ENCODE data around the gene TCOF1.

Gene TCOF1

DNA sequence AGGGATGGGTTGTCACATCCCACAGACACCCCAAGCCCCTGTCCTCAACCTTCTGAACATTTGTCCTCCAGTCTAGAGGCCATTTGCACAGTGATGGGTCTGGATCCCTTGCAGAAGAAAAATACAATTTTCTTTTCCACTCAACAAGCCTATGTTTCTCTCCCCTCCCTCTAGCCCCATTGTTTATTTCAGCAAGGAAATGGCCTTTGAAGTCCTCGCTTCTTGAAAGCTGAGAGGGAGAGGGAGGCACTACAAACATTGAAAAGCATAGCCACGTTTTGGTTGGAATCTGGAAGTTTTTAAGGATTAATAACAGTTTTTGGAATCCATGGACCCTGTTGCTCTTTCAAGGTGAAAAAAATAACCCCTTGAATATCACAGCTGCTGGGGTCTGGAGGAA lies 30.8 kb upstream of the TCOF1 start:
- no peak for DNase-seq (ENCODE audit: low read depth)

DNA sequence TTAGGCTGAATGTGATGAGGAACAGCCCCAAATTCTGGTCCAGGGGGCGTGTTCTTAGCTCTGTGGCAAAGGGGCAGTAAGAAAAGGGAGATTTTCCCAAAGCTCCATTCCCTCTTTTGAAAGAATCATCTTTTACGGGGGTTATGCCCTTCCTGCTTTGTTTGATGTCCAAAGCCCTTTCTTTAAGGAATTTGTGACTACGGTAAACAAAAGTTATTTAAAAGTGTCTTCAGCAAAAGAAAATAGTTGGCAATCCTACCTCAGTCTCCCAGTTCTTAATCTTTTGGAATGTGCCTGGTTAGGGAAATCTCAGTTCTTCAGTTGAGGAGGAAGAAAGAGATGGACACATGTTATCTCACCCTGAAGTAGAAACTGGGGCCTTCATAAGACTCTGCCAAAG lies 30.4 kb upstream of the TCOF1 start:
- DNase-seq (ENCODE audit: low read depth): no peak

DNA sequence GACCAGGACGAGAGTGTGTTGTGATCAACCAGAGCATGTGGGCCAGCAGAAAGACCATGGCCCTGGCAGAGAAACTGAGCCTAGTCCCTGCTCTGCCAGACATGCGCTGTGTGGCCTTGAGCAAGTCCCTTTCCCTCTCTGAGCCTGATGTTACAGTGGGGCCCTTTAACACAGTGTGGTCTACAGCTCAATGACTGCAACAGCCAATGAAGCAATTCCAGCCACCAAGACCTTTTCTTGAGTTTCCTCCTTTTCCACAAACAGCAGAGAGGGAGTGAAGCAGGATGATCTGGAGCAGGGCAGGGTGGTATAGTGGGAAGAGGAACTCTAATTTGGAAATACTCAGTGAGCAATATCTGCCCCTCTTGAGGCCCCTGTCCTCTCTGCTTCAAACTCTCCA lies 29.0 kb upstream of the TCOF1 start:
- no peak for DNase-seq (ENCODE audit: low read depth)

DNA sequence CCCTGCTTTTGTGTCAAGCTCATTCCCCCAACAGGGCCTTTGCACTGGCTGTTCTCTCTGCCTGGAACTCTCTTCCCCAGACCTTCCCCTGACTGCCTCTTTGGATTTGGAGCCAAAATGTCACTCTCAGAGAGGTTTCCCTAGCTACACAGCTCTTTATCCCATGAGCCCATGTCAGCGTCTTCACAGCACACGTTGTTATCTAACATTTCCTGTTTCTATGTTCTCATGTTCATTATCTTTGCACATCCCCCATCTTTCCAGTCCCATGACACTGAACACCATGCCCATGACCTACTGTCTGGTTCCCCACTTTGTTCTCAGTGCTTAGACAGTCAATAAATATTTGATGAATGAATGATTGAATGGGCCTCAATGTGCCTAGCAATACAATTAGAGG lies 28.5 kb upstream of the TCOF1 start:
- no peak for DNase-seq (ENCODE audit: low read depth)

DNA sequence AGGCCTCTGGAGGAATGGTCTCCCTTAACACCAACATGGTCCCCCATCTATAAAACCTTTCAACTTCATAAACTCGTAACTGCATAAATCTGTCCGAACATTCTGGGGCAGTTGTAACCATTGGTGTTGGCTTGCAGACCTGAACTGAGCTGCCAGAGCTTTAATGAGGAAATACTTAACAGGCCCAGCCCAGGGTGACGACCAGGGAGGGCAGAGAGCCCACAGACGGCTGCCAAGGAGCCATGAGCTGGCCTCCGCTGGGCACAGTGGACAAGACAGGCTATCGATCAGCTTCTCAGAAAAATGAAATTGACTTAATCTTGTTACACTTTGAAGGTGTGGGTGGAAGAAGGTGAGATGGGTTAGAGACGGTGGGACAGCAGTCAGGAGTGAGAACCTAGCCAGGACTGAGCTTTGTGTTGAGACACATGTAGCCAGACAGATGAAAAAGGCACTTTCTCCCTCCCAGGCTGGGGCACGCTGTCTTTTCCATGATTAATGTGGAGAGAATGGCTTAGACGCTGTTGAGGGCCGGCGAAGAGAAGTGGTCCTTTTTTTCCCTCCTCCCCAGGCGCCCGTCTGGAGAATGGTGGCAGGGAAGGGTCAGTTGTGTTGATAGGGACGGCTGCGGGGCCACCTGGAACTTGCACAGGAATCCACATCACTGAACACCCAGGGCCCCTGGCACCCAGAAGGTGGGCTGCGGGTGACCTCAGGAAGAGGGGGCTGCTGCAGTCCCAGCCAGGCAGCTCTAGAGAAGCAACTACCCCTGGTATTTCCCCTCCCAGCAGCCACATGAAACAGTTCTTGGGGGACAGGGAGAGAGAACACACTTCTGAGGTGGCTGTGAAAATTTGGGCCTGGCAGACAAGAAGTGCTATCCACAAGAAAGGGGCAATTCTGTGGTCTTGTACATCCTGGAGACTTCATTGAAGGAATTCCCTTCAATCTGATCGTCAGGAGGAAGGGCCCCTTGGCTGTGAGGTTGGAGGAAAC lies 27.3 kb upstream of the TCOF1 start:
- DNase-seq (ENCODE audit: low read depth): no peak

DNA sequence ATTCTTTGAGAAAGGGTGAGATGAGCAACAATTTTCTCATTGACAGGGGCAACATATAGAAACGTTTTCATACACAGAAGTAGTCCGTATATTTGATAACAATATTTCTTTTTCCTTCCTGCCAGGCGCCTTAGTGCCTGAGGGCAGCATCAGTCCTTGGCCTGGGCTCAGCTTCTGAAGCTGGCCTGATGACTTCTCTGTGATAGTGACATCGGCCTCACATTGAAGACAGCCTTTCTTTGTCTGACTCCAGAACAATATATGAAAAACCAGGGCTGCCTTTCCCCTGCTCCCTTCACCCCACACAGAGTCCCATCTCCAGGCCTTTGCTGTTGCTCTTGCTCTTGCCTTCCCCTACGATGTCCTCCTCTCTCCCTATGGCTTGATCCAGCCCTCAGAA lies 24.1 kb upstream of the TCOF1 start:
- no peak for DNase-seq (ENCODE audit: low read depth)

DNA sequence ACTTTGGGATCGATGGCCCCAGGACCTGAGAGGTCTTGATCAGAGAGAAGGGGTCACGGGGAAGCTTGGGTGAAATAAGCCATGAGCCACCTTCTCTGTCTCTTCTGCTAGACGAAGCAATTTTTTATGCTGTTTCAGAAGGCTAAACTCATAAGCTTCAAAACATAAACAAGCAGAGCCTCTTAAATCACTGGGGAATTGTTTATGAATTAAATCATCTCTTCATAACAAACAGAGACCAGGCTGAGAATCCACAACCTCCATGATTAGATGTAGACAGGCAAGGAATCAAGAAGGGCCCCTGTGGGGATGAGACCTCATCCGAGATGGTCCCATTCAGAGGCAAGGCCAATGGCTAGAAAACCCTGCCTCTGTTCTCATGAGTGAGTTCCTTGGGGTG lies 21.7 kb upstream of the TCOF1 start:
- DNase-seq (ENCODE audit: low read depth): no peak

GRCh38 chr5:150338546-150338945 lies 19.0 kb upstream of the TCOF1 start:
- no peak for DNase-seq (ENCODE audit: low read depth)

DNA sequence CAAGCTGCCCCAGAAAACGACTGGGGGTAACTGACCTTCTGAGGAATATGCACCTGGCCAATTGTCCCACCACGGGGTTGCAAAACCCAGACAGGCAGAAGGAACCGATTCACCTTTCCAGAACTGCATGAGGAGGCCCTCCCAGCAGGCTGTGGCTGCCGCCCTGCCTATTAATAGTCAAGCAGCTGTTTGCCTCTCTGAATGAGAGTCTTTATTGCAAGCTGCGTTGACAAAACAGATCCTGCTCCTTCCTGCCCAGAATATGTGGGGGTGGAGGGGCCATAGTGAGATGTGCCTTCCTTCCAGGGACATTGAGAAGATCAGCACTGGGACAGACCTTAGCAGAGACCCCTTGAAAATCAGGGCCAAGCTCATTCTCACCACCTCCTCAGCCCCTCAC lies 18.3 kb upstream of the TCOF1 start:
- no peak for DNase-seq (ENCODE audit: low read depth)

DNA sequence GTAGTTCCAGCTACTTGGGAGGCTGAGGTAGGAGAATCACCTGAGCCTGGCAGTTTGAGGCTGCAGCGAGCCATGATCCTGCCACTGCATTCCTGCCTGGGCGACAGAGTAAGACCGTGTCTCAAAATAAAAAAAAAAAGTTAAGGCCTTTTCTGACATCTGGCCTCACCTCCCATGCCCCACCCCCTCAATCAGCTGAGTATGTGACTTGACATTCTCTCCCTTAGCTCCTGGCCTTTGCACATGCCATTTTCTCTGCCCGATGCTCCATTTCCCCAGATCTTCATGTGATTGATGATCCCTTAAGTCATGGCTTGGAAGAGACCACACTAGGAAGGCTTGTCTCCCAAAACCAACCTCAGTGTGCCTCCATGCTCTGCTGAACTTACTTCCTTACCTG lies 17.7 kb upstream of the TCOF1 start:
- no peak for DNase-seq (ENCODE audit: low read depth)

DNA sequence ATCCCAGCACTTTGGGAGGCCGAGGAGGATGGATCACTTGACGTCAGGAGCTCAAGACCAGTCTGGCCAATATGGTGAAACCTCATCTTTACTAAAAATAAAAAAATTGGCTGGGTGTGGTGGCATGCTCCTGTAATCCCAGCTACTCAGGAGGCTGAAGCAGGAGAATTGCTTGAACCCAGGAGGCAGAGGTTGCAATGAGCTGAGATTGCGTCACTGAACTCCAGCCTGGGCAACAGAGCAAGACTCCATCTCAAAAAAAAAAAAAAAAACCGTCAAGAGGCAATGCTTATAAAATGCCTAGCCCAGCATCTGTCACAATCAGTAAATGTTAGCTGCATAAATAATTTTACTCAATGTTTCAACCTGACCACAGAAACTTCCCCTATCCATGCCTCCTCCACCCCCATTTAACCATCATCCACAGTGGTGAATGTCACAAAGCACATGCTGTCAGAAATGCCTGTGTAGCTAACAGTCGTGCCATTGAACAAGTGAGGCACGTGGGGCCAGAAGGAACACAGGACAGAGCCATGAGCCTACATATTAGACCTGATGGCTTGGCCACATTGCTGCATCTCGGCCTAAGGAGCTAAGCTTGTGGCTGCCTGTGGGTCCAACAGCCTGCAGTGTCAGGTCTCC lies 16.8 kb upstream of the TCOF1 start:
- no peak for DNase-seq (ENCODE audit: low read depth)

- DNase-seq (ENCODE audit: low read depth): no peak
Observed at GRCh38 chr5:150341331-150341730, 16.2 kb upstream of the TCOF1 start.

DNA sequence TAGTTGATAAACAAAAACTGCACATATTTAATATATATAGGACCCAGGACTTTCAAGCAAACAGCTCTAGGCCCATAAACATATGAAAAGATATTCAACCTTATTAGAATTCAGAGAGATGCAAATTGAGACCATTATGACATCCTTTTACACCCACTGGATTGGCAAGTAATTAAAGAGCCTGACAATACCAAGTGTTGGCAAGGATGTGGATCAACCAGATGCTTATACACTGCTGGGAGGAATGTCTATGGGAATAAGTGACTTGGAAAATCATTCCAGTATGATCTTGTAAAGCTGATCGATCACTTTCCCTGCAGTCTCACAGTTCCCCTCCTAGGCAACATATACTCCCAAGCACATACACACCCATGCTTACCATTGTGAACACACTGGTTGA lies 15.5 kb upstream of the TCOF1 start:
- DNase-seq (ENCODE audit: low read depth): no peak

DNA sequence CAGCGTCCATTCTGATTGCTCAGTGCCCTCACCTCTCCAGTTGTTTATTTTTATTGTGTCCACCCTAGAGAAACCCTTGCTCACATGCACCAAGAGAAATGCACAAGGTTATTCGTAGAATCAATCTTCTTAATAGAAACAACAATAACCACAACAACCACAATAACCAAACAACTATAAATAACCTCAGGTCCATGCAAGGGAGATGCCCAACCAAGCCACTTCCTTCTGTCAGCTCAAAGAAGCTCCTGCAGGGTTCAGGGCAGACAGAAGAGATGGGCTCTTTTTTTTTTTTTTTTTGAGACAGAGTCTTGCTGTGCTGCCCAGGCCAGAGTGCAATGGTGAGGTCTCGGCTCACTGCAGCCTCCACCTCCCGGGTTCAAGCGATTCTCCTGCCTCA lies 14.9 kb upstream of the TCOF1 start:
- DNase-seq (ENCODE audit: low read depth): no peak

DNA sequence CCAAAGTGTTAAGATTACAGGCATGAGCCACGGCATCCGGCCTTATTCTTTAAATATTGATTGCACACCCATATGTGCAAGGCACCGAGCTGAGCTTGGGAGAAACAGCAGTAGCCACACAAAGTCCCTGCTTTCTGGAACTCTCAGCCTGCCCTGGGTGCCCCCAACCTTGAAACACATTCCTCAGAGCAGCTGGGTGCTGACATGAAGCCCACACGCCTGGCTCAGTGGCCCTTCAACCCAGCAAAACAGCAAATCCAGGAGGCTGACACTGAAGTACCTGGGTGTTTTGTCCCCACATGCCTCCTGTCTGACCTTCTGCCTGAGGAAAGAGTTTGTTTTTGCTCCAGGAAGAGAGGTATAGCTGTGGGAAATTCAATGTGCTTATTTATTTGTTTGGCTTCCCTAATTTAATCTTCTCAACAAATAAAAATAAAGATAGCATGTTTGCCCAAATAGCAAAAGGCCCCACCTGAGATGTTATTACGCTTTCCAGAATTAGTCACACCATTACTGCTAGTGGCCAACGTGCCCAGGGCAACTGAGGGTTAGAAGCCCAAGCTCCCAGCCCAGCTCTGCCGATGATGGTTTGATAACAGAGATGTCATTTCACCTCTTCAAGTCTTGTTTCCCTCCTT lies 13.4 kb upstream of the TCOF1 start:
- DNase-seq (ENCODE audit: low read depth): no peak

- no peak for DNase-seq (ENCODE audit: low read depth)
Observed at GRCh38 chr5:150345716-150346115, 11.8 kb upstream of the TCOF1 start.

DNA sequence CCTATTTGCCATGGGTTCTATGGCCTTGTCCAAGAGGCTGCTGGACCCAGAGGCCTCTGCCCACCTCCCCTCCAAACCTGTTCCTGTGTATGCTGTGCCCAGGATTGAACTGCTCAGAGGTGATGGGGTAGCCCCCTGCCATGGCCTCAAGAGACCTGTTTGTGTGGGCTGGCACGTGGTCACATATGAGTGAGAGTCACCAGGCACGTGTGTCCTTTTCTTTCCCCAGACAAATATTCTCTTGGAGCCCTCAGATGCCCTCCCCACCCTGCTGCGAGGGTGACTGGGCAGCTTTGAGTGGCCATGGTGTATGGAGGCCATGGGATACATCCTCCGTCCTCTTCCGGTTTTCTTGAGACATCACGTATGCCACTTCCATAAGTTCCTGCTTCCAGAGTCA lies 10.9 kb upstream of the TCOF1 start:
- no peak for DNase-seq (ENCODE audit: low read depth)

GRCh38 chr5:150347003-150347402 lies 10.5 kb upstream of the TCOF1 start:
- DNase-seq (ENCODE audit: low read depth): no peak

DNA sequence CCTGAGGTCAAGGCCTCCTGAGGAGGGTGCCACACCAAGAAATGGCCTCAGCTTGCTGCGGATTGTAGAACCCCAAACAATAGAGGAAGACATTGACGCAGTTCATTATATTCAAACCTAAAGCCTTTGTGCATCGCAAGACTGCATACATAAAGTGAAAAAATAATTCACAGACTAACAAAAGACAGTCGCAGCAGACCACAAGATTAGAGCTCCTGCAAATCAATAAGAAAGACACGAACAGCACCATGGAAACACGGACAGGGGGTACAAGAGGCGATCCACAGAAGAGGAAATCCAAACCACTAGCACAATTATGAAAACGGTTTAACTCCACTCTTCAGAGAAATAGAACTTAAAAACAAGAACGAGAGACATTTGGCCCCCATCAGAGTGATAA lies 10.0 kb upstream of the TCOF1 start:
- no peak for DNase-seq (ENCODE audit: low read depth)

GRCh38 chr5:150349681-150350275 lies 7.7 kb upstream of the TCOF1 start:
- no peak for DNase-seq (ENCODE audit: low read depth)

- peak; percentile 55 for DNase-seq (ENCODE audit: low read depth)
Observed at GRCh38 chr5:150350524-150351344, 6.8 kb upstream of the TCOF1 start.

Data from fibroblast of the conjunctiva (primary cell).